Measurements from ENCODE around the gene SSB.
A peak's percentile ranks its signal among the peaks of the same experiment; 100 is the strongest.
"Not testable (repeated sequence)": the region's sequence is repeated elsewhere in the genome, so short reads cannot be mapped to it uniquely, and the experiment has no call there.

SSB gene

GRCh38 chr2:169781249-169782013 is 17.2 kb upstream of the SSB start:
- no peak for DNase-seq (ENCODE audit: low read depth in 2 of 2)

- no peak for DNase-seq (ENCODE audit: low read depth in 2 of 2)
Measured at GRCh38 chr2:169782513-169782912, 16.2 kb upstream of the SSB start.

DNA sequence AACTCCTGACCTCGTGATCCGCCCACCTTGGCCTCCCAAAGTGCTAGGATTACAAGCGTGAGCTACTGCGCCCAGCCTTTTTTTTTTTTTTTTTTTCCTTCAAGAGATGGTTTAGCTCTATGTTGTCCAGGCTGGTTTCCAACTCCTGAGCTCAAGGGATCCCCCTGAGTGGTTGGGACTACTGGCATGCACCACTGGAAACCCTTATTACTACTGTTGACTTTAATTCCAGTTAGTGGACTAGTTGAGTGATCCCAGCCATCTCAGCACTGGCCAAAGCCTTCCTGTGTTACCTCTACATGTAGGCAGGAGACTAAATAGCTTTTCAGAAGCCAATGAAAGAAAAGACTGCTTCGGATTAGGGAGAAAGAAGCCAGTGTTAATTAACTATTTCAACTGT is 8.1 kb upstream of the SSB start:
- no peak for DNase-seq (ENCODE audit: low read depth in 2 of 2)

DNA sequence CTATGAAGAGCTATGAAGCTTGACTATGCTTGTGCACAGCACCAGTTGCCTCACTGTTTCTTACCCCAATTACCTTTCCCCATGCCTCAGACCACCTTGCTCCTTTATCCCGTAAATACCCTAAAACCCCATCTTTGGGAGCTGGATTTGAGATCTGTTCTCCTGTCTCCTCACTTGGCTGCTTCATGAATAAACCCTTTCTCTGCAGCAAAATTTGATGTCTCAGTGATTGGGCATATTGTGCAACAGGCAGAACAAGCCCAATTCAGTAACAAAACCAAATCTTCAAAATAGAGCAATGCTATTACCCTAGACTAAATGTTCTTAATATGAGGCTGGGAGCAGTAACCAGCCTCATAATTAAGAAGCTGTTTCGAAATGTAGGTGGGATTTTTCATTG is 3.5 kb upstream of the SSB start:
- DNase-seq (ENCODE audit: low read depth in 2 of 2) = no peak

DNA sequence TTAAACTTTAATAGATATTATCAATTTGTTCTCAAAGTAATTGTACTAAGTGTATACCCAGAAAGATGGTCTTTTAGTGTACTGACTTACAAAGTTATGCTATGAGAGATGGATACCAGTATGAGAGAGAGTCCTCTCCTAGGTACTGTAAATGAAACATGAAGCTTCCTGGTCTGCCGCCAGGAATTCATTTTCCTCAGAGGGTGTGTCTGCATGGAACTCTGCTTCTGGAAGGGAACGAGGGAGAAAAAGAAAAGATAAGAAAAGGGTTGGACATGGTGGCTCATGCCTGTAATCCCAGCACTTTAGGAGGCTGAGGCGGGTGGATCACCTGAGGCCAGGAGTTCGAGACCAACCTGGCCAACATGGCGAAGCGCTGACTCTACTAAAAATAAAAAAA is 2.2 kb upstream of the SSB start:
- DNase-seq (ENCODE audit: low read depth in 2 of 2) = no peak

DNA sequence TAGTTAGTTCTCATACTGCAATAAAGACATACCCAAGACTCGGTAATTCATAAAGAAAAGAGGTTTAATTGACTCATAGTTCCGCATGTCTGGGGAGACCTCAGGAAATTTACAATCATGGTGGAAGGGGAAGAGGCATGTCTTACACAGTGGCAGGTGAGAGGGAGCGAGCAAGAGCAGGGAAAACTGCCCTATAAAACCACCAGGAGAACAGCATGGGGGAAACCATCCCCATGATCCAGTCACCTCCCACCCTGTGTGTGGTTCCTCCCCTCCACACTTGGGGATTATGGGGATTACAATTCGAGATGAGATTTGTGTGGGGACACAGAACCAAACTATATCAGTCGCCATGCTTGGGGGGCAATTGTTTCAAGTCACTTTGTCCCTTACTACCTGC is 1.1 kb upstream of the SSB start:
- no peak for DNase-seq (ENCODE audit: low read depth in 2 of 2)

- no peak for DNase-seq (ENCODE audit: low read depth in 2 of 2)
Measured at GRCh38 chr2:169798397-169798717, 314 bp upstream of the SSB start.

GRCh38 chr2:169803480-169803879 is 4.8 kb downstream of the SSB start:
- DNase-seq (ENCODE audit: low read depth in 2 of 2) = no peak

DNA sequence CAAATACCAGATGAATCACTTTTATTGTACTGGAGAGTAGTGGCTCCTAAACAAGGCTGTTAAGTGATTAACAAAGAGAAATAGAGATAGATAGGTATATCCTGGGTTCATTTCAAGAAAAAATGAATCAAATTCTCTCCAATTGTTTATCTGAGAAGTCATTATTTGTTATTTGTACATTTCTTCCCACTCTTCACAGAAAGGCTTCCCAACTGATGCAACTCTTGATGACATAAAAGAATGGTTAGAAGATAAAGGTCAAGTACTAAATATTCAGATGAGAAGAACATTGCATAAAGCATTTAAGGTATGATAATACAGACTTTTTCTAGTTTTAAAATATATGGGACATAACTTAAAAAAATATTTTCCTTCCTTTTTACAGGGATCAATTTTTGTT is 7.9 kb downstream of the SSB start:
- no peak for DNase-seq (ENCODE audit: low read depth in 2 of 2)

DNA sequence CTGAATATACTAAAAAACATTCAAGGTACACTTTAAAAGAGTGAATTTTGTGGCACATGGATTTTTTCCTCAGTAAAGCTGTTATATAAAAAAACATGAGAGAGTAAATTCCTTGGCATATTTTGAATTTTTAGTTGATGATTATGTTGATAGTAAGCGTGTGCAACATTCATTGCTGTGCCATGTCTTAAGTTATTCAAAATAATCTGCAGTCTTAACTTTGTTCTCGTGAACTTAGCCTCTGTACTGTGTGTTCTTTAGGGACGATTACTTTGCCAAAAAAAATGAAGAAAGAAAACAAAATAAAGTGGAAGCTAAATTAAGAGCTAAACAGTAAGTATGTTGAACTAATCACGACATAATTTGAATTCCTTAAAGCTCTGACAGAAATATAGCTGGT is 9.6 kb downstream of the SSB start:
- DNase-seq (ENCODE audit: low read depth in 2 of 2) = no peak

DNA sequence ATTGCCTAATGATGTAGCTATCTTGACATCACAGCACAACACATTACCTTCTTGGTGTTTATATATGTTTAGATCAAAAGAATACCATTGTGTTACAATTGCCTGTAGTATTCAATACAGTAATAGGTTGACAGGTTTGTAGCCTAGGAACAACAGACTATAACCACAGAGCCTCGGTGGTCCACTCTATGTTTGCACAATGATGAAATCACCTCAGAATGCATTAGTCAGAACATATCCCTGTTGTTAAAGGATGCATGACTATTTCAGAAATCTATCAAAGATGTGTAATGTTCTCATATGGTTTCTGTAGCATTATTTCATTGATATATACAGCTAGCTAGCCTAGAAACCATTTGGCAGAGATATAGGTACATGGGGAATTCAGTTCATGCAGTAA is 17.2 kb downstream of the SSB start:
- no peak for DNase-seq (ENCODE audit: low read depth in 2 of 2)

DNA sequence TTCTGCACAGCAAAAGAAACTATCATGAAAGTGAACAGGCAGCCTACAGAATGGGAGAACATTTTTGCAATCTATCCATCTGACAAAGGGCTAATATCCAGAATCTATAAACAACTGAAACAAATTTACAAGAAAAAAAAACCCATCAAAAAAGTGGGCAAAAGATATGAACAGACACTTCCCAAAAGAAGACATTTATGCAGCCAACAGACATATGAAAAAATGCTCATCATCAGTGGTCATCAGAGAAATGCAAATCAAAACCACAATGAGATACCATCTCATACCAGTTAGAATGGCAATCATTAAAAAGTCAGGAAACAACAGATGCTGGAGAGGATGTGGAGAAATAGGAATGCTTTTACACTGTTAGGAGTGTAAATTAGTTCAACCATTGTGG is 18.3 kb downstream of the SSB start:
- DNase-seq (ENCODE audit: low read depth in 2 of 2) = not testable (repeated sequence)

DNA sequence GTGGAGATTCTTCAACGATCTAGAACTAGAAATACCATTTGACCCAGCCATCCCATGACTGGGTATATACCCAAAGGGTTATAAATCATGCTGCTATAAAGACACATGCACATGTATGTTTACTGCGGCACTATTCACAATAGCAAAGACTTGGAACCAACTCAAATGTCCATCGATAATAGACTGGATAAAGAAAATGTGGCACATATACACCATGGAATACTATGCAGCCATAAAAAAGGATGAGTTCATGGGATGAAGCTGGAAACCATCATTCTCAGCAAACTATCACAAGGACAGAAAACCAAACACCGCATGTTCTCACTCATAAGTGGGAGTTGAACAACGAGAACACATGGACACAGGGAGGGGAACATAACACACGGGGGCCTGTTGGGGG is 18.7 kb downstream of the SSB start:
- not testable (repeated sequence) for DNase-seq (ENCODE audit: low read depth in 2 of 2)

DNA sequence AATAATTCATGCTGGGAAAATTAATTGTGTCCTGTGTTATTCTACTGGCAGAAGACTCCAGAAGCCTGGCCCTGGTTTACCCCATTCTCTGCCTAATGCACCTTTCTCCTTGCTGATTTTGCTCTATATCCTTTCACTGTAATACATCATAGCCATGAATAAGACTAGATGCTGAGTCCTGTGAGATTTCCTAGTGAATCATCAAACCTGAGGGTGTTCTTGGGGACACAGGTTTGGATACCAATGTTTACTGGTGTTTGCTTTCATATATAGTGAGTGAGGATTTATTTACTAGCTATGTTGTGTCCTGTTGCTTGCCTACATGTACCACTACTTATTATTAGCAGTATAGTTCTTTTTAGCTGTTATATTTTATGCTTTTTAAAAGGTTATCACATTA is 19.6 kb downstream of the SSB start:
- no peak for DNase-seq (ENCODE audit: low read depth in 2 of 2)

DNA sequence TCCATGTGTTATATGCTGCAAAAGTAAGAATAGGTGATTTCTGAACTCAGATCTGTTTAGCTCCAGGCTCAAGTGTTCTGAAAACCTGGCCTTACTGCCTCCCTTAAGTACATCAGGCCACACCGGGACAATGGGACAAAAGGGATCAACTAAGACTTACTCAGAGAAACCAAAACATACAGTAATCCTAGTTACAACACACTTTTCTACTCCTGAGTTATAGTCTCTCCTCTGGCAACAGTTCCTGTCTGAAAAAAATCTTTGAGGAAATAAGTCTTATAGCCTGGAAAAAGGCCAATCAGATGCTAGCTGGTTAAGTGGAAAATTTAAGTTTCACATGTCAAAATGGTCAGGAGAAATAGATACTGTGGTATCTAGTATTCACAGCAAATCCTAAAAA is 20.4 kb downstream of the SSB start:
- no peak for DNase-seq (ENCODE audit: low read depth in 2 of 2)

GRCh38 chr2:169820101-169820500 is 21.4 kb downstream of the SSB start:
- not testable (repeated sequence) for DNase-seq (ENCODE audit: low read depth in 2 of 2)

DNA sequence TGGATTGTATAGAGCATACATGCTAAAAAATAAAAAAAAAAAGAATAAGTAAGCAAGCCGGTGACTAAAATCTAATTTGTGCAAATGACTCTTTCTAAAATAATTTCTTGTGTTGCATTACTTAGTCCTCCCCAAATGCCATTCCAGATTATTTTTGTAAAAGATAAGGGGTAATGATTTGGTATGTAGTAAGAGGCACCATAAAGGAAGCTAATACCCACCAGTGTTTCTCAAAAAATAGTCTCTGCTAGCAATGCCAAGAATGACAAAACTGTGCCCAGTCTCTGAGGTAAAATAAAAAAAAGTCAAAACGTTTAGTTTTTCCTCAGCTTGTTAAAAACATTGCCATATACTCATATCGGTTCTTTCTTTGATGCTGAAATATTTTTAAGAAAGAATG is 23.4 kb downstream of the SSB start:
- no peak for DNase-seq (ENCODE audit: low read depth in 2 of 2)

DNA sequence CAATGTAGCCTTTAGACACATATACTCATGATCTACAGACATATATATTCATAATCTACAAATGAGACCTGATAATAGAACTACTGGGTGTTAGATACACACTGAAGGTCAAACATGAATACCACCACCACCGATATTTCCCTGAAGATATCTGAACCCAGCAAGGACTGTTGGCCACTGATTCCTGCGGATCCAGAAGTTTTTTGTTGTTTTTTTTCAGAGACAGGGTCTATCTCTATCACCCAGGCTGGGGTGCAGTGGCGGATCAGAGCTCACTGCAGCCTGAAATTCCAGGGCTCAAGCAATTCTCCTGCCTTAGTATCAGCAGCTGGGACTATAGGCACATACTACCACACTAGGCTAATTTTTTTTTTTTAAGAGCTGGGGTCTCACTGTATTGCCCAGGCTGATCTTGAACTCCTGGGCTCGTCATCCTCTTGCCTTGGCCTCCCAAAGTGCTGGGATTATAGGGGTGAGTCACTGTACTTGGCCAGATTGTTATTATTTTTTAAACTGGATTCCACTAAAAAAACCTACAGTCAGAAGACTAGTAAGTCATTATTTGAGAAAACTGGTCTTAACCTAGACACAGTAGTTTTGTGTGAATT is 24.2 kb downstream of the SSB start:
- DNase-seq (ENCODE audit: low read depth in 2 of 2) = no peak

DNA sequence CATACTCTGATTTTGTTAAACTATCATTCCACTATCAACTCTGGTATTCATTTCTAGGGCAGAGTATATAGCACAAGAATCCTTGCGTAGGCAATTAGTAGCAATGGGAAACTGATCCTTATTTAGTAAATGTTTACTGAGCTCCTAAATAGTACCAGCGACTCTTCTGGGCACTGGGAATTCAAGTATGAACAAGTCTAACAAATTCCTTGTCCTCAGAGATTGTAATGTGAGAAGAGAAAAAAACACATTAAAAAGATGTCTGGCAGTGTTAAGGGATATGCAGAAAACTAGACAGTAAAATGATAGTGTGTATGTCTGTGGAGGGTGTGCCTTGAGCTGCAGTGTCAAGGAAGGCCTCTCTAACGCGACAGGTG is 25.3 kb downstream of the SSB start:
- DNase-seq (ENCODE audit: low read depth in 2 of 2) = no peak

- DNase-seq (ENCODE audit: low read depth in 2 of 2) = peak; percentile 57 to 62
Measured at GRCh38 chr2:169824373-169825333, 26.0 kb downstream of the SSB start, which contains the start of gene METTL5. Gene METTL5, minus strand, starts transcription at chr2:169824905. Its CDS starts 308 bp downstream, at chr2:169824597.

- peak; percentile 80 to 82 for DNase-seq (ENCODE audit: low read depth in 2 of 2)
Measured at GRCh38 chr2:169827272-169828140, 28.8 kb downstream of the SSB start, which contains the start of gene UBR3. Gene UBR3, plus strand, starts transcription at chr2:169827454. Its CDS starts 54 bp downstream, at chr2:169827508.

All from stimulated activated CD8-positive, alpha-beta memory T cell treated with anti-CD3 and anti-CD28 coated beads, Interleukin-7, amount 100 ng/mL, for 1 hour (primary cell).